Measurements from ENCODE around the gene MRM2. TPM values are rescaled to one million over a fixed set of nuclear protein-coding genes. Genes with fewer than 3 reads are reported as not detected.

The MRM2 gene
- total and polyA plus RNA-seq, 10 donors: 19.0 to 35.8 (median 23.7) TPM

- peak; percentile 60 for DNase-seq
Measured at GRCh38 chr7:2204446-2204845, 37.6 kb downstream of the MRM2 start.

GRCh38 chr7:2203766-2204300, 38.2 kb downstream of the MRM2 start:
- intact Hi-C loops (cut with DNase I; ENCODE audit: low total_unique reads): loop anchor here (10.0 kb wide), 1 partner anchor 629 kb away; the partner anchor contains the start of gene PSMG3
- H3K27ac ChIP-seq: no peak overlapping the region
- no peaks in the 10 kb centered on the region for H3K27me3 ChIP-seq (replicated peaks in 1 of 7)
- DNase-seq: peak; percentile 52
- H3K9me3 ChIP-seq: no peaks in the 10 kb centered on the region
- WGBS, 5 donors: 55 to 71% (median 64%) methylated on average over 13 of the region's 13 CpGs
- TF ChIP-seq POLR2AphosphoS5 (IDR thresholded peaks at IDR 0.05) (peak in 2 of 3 donors; percentile 36 to 43), CTCF (IDR thresholded peaks at IDR 0.05 in 8 of 11, conservative IDR thresholded peaks at IDR 0.05 in 3 of 11) (no peak)
- no peak overlapping the region for H3K4me3 ChIP-seq
- H3K36me3 ChIP-seq: peaks cover 0 to 77% (median 34%) of the 10 kb centered on the region in 6 donors
- H3K4me1 ChIP-seq: peaks cover 0 to 21% (median 15%) of the 10 kb centered on the region in 6 donors

More at GRCh38 chr7:2204446-2204845, 37.6 kb downstream of the MRM2 start:
- WGBS, 5 donors: 94 to 96% (median 95%) methylated on average over 11 of the region's 11 CpGs
- H3K27me3 ChIP-seq (replicated peaks in 1 of 7): no peaks in the 10 kb centered on the region
- intact Hi-C loops (cut with DNase I; ENCODE audit: low total_unique reads): loop anchor here (10.0 kb wide), 1 partner anchor 630 kb away; the partner anchor contains the start of gene PSMG3
- H3K27ac ChIP-seq: no peak overlapping the region
- no peak for TF ChIP-seq CTCF (IDR thresholded peaks at IDR 0.05 in 8 of 11, conservative IDR thresholded peaks at IDR 0.05 in 3 of 11)
- TF ChIP-seq POLR2A (IDR thresholded peaks at IDR 0.05): no peak
- no peak for TF ChIP-seq POLR2AphosphoS5 (IDR thresholded peaks at IDR 0.05)
- H3K36me3 ChIP-seq: peaks cover 0 to 77% (median 30%) of the 10 kb centered on the region in 6 donors
- no peak overlapping the region for H3K4me3 ChIP-seq
- H3K9me3 ChIP-seq: no peaks in the 10 kb centered on the region
- peaks cover 0 to 24% (median 15%) of the 10 kb centered on the region in 6 donors for H3K4me1 ChIP-seq

- TF ChIP-seq POLR2AphosphoS5 (IDR thresholded peaks at IDR 0.05): no peak
- no peak for TF ChIP-seq CTCF (IDR thresholded peaks at IDR 0.05 in 8 of 11, conservative IDR thresholded peaks at IDR 0.05 in 3 of 11)
- TF ChIP-seq POLR2A (IDR thresholded peaks at IDR 0.05): no peak
- DNase-seq: peak; percentile 61
Measured at GRCh38 chr7:2202901-2203765, 38.9 kb downstream of the MRM2 start.

GRCh38 chr7:2202361-2202761, 39.6 kb downstream of the MRM2 start:
- Histone ChIP-seq H3K27me3 (replicated peaks in 1 of 7) (no peaks in the 10 kb centered on the region), H3K9me3 (no peaks in the 10 kb centered on the region), H3K36me3 (peaks cover 0 to 76% (median 30%) of the 10 kb centered on the region in 6 donors), H3K4me1 (peaks cover 0 to 21% (median 15%) of the 10 kb centered on the region in 6 donors), H3K27ac (no peak overlapping the region), H3K4me3 (no peak overlapping the region)
- intact Hi-C loops (cut with DNase I; ENCODE audit: low total_unique reads): loop anchor here (10.0 kb wide), 1 partner anchor 628 kb away; the partner anchor contains the start of gene PSMG3
- 84 to 91% (median 88%) methylated on average over 12 to 14 of the region's 14 CpGs for WGBS, 5 donors
- no peak for DNase-seq
- TF ChIP-seq CTCF (IDR thresholded peaks at IDR 0.05 in 8 of 11, conservative IDR thresholded peaks at IDR 0.05 in 3 of 11) (no peak), POLR2A (IDR thresholded peaks at IDR 0.05) (no peak), POLR2AphosphoS5 (IDR thresholded peaks at IDR 0.05) (no peak)

More at GRCh38 chr7:2202901-2203765, 38.9 kb downstream of the MRM2 start:
- Histone ChIP-seq H3K27ac (no peak overlapping the region), H3K4me1 (peaks cover 0 to 21% (median 15%) of the 10 kb centered on the region in 6 donors), H3K36me3 (peaks cover 0 to 77% (median 35%) of the 10 kb centered on the region in 6 donors), H3K9me3 (no peaks in the 10 kb centered on the region), H3K27me3 (replicated peaks in 1 of 7) (no peaks in the 10 kb centered on the region), H3K4me3 (no peak overlapping the region)
- WGBS, 5 donors: 73 to 82% (median 80%) methylated on average over 17 to 20 of the region's 20 CpGs
- intact Hi-C loops (cut with DNase I; ENCODE audit: low total_unique reads): loop anchor here (10.0 kb wide), 1 partner anchor 628 kb away; the partner anchor contains the start of gene PSMG3

Data from spleen (tissue), 11 donors.